Upper lobe of left lung (tissue), 4 donors: ENCODE results near the gene AKAP11.

ENCODE experiments used
- POLR2A ChIP-seq, 4 donors: fragments of 450-650 bp; IDR thresholded peaks; one replicate each; pipeline ENCODE4 v1.5.1; 2016 to 2017; ENCODE audit warnings: antibody characterized with exemption in 4 of 4, mild to moderate bottlenecking in 2 of 4
- POLR2AphosphoS5 ChIP-seq, 2 donors: sonication (generic); formaldehyde crosslinking; IDR thresholded peaks; one replicate each; pipeline ENCODE4 v1.5.1; 2017; ENCODE audit warnings: antibody characterized with exemption in 2 of 2
- TF ChIP-seq, protein P1 (sequence below), 6 experiments: fragments of 450-650 bp in 4 of 6; fragments of 200-600 bp in 2 of 6; sonication (generic) in 2 of 6; IDR thresholded peaks; one replicate each; pipeline ENCODE4 v1.5.1; 2016 to 2019; ENCODE audit warnings: antibody characterized with exemption in 6 of 6

- TF ChIP-seq, protein P1, sequence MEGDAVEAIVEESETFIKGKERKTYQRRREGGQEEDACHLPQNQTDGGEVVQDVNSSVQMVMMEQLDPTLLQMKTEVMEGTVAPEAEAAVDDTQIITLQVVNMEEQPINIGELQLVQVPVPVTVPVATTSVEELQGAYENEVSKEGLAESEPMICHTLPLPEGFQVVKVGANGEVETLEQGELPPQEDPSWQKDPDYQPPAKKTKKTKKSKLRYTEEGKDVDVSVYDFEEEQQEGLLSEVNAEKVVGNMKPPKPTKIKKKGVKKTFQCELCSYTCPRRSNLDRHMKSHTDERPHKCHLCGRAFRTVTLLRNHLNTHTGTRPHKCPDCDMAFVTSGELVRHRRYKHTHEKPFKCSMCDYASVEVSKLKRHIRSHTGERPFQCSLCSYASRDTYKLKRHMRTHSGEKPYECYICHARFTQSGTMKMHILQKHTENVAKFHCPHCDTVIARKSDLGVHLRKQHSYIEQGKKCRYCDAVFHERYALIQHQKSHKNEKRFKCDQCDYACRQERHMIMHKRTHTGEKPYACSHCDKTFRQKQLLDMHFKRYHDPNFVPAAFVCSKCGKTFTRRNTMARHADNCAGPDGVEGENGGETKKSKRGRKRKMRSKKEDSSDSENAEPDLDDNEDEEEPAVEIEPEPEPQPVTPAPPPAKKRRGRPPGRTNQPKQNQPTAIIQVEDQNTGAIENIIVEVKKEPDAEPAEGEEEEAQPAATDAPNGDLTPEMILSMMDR (IDR thresholded peaks at IDR 0.05): no peak
- TF ChIP-seq POLR2A (IDR thresholded peaks at IDR 0.05) (no peak), POLR2AphosphoS5 (IDR thresholded peaks at IDR 0.05) (no peak)
Observed at GRCh38 chr13:42258747-42259146, 13.2 kb upstream of the AKAP11 start.
